GM12891 (cell line): ENCODE data around the gene BCL7B.
"Not testable (repeated sequence)": the region's sequence is repeated elsewhere in the genome, so short reads cannot be mapped to it uniquely, and the experiment has no call there.

Experiments used
- DNase-seq: peaks from one replicate; pipeline ENCODE4 v3.0.0; 2011; ENCODE audit warnings: low spot score; ENCODE audit not compliant: insufficient read length
- FAIRE-seq: peaks from 2 replicates; lab custom pipeline; 2011; peaks lifted over from hg19 to GRCh38; lab: Jason Lieb, UNC
- PAX5 ChIP-seq: IDR thresholded peaks from 2 replicates; pipeline ENCODE4 v1.6.1; 2011; ENCODE audit warnings: low read length, moderate library complexity, mild to moderate bottlenecking; ENCODE audit not compliant: insufficient read depth, severe bottlenecking
- POLR2A ChIP-seq: IDR thresholded peaks from 2 replicates; pipeline ENCODE4 v1.6.1; 2011; ENCODE audit warnings: low read depth, low read length, control low read depth
- POLR2AphosphoS5 ChIP-seq: IDR thresholded peaks from 2 replicates; pipeline ENCODE4 v1.6.1; 2011; ENCODE audit warnings: low read depth, low read length, control low read depth
- POU2F2 ChIP-seq: IDR thresholded peaks from 2 replicates; pipeline ENCODE4 v1.6.1; 2011; ENCODE audit warnings: low read depth, mild to moderate bottlenecking, control low read depth, low read length, moderate library complexity
- SPI1 ChIP-seq: IDR thresholded peaks from 2 replicates; pipeline ENCODE4 v1.6.1; 2011; ENCODE audit warnings: low read depth, low read length, control low read depth
- TAF1 ChIP-seq: IDR thresholded peaks from 2 replicates; pipeline ENCODE4 v1.6.1; 2011; ENCODE audit warnings: low read depth, low read length, control low read depth

Gene BCL7B

DNA sequence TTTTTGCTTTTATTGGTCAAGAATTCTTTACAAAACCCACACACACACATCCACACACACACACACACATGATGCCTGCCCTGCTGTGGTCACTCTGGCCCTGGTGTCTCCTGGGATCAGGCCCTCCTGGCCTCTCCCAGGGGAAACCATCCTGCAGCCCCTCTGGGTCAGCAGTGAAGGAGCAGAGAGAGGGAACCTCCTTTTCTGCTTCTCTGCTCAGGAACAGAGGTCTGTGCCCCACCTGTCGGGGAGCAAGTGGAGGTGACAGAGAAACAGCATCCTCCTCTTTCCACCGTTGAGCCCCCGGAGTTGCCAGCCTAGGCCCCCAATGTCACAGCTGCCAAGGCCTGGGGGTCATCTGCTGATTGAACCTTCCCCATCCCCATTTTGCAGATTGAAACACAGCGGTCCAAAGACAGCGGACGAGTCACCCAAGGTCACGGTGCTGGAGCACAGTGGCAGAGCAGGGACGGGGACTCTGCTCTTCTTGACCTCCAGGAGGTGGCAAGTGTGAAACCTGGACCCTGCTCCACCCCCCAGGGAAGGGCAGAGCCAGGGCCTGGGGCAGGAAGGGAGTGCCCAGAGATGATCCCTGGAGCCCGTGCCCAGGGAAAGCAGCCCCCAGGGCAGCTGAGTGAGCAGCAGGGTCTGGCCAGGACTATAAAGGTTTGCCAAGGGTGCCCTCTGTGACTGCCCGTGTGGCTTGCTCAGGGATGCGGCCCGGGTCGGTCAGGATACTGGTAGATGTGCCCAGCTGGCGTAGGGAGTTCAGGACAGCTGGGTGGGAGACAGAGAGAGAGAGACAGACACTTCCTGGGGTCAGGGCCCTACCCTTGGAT lies 35.9 kb upstream of the BCL7B start:
- no peak for DNase-seq
- no peak for TF ChIP-seq PAX5
- no peak for TF ChIP-seq POLR2AphosphoS5
- TF ChIP-seq POU2F2: no peak
- no peak for TF ChIP-seq POLR2A
- no peak for TF ChIP-seq SPI1
- TF ChIP-seq TAF1: no peak
- FAIRE-seq: no peak

DNA sequence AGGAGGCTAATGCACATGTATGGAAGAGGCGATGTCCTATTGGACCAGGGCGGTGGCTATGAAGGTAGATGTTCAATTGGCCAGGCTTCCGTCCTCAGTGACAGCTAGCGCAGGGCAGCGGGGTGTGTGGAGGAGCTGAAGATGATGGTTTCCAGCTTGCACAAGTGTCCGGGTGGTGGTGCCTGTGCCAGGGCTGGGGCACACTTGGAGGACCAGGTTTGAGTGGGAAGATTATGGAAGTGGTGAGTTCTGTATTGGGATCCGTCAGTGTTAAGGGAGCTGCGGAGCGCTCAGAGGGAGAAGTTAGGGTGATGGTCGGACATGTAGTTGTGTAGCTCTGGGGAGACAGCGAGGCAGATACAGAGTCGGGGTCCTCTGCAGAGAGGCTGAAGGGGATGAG lies 29.4 kb upstream of the BCL7B start:
- DNase-seq (no peak), FAIRE-seq (no peak)
- TF ChIP-seq POLR2A: no peak
- no peak for TF ChIP-seq POU2F2
- TF ChIP-seq SPI1: no peak
- TF ChIP-seq POLR2AphosphoS5: no peak
- no peak for TF ChIP-seq TAF1
- no peak for TF ChIP-seq PAX5

DNA sequence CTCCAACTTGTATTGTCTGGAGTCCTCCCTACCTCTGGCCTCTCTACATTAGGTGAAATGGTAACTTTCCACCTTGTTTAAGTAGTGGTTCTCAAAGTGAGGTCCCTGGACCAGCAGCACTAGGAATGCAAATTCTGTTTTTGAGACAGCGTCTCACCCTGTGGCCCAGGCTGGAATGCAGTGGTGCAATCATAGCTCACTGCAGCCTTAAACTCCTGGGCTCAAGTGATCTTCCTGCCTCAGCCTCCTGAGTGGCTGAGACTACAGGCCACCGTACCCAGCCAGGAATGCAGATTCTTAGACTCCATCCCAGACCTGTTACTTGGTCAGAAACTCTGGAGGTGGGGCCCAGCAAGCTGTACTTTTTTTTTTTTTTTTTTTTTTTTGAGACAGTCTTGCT lies 27.7 kb upstream of the BCL7B start:
- no peak for FAIRE-seq
- DNase-seq: no peak
- TF ChIP-seq TAF1 (no peak), POLR2AphosphoS5 (no peak), POLR2A (no peak), SPI1 (no peak), PAX5 (no peak), POU2F2 (no peak)

DNA sequence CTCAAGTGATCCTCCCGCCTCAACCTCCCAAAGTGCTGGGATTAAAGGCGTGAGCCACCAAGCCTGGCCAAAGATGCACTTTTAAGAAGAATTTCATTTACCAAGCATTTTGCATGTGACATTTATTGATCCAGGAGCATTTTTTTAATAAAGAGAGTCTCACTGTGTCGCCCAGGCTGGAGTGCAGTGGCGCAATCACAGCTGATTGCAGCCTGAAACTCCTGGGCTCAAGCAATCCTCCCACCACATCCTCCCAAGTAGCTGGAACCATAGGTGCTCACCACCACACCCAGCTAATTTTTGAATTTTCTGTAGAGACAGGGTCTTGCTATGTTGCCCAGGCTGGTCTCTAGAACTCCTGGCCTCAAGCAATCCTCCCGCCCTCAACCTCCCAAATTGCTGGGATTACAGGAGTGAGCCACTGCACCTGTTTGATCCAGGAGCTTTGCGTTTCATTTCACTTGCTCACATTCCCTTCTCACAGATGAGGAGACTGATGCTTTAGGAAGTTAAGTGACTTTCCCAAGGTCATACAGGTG lies 25.2 kb upstream of the BCL7B start:
- DNase-seq (no peak), FAIRE-seq (no peak)
- TF ChIP-seq POU2F2 (no peak), POLR2A (no peak), TAF1 (no peak), PAX5 (no peak), POLR2AphosphoS5 (no peak), SPI1 (no peak)

DNA sequence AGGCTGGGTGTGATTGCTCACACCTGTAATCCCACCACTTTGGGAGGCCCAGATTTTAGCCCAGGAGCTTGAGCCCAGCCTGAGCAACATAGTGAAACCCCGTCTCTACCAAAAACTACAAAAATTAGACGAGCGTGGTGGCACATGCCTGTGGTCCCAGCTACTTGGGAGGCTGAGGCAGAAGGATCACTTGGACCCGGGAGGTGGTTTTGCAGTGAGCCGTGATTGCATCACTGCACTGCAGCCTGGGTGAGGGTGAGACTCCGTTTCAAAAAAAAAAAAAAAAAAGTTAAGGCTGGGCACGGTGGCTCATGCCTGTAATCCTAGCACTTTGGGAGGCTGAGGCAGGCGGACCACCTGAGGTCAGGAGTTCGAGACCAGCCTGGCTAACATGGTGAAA lies 23.5 kb upstream of the BCL7B start:
- DNase-seq, FAIRE-seq: not testable (repeated sequence)

DNA sequence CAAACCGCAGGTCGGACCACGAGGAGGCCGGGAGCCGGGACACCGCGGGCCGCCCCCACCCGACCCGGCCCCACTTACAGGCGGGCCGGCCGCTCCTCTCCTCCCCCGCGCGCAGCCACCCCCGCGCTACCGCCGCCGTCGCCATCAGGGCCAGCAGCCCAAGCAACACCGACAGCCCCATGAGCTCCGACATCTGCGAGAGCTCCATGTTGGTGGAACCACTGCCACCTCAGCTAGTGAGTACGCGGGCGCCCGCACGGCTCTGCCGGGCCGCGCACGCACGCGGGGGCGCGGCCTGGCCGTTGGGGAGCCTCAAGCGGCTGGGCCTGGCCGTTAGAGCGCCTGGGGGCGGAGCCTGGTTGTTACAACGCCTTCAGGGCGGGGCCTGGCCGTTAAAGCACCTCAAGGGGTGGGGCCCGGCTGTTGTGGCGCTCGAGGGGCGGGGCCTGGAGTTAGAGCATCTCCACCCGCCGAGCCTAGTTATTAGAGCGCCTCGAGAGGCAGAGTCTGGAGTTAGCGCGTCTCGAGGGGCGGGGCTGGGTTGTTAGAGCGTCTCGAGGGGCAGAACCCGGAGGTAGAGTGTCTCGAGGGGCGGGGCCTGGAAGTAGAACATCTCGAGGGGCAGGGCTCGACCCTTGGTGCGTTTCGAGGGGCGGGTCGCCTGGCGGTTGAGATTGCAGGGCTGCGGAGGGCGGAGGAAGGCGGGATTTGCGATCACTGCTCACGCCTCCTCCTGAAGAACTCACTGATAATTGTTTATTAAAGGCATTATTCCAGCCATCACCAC lies 21.0 kb upstream of the BCL7B start, which contains the start of gene TBL2:
Gene TBL2 (minus strand): TSS at position 238 of the 787 bp plus-strand sequence. CDS start 30 bp downstream, at position 208.
- FAIRE-seq (peak; percentile 93), DNase-seq (peak; percentile 99)
- TF ChIP-seq SPI1: no peak
- TF ChIP-seq POU2F2: peak; percentile 44; the same call in 1 of the 2 replicates
- TF ChIP-seq PAX5: no peak
- TF ChIP-seq POLR2A: peak; percentile 91
- peak; percentile 94 for TF ChIP-seq POLR2AphosphoS5
- TF ChIP-seq TAF1: peak; percentile 94

DNA sequence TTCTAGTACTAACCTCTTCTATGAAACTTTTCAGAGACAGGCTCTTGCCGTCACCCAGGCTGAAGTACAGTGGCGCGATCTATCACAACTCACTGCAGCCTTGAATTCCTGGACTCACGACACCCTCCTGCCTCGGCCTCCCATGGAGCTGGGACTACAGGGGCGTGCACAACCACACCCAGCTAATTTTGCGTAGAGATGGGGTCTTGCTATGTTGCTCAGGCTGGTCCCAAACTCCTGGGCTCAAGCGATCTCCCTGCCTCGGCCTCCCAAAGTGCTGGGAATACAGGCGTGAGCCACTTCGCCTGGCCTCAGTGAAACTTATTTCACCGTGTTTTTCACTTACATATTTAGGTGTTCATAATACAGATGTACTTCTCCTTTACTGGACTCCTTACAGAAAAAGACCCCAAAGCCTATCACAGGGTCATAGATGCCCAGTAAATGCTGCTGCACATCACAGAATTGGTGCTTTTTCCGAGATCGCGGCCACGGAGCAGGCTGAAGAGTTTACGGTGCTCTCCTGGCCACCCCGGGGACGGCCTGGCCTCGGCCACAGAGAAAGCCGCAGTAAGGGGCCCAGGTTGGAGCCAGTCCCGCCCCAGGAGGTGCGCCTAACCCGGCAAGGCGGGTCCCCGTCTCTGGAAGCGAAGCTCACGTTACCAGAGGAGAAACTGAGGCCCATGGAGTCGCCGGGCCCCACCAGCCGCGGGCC lies 20.3 kb upstream of the BCL7B start:
- DNase-seq (no peak), FAIRE-seq (no peak)
- TF ChIP-seq POLR2A (no peak), POU2F2 (no peak), POLR2AphosphoS5 (no peak)

DNA sequence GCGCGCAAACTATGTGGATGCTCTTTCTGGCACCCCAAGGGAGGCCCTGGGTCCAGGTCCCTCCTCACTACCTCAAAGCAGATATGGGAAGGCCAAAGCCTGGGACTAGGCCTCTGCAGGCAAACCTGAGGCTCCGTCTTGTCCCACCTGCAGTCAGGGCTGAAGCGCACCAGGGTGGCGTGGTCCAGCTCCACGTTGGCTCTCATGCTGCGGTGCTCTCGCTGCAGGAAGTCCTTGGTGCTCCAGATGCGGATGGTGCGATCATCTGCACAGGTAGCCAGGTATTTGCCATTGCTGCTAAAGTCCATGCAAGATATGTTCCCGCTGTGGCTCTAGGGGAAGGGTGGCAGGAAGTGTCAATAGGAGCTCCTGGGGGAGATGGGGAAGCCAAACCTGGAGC lies 16.3 kb upstream of the BCL7B start:
- DNase-seq (no peak), FAIRE-seq (no peak)
- TF ChIP-seq POLR2AphosphoS5: no peak
- TF ChIP-seq TAF1: no peak
- TF ChIP-seq POU2F2: no peak
- no peak for TF ChIP-seq SPI1
- TF ChIP-seq POLR2A: no peak
- no peak for TF ChIP-seq PAX5

DNA sequence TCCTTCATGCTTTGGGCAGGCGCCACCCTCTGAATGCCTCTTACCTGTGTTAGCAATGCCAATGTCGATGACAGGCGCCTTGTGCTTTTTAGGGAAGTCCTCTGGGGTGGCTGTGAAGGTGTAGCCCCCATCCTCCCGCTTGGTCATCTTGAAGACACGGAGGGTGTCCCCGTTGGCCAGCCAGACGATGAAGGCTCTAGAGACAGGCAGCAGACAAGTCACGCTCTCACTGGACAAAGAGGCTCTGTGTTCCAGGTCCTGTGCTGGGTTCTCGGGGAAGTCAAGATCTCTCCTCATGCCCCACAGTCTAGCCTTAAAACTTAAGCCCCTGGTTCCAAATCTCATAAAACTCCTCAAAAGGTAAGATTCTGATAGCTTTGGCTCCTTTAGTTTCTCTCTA lies 15.8 kb upstream of the BCL7B start:
- TF ChIP-seq POU2F2: no peak
- TF ChIP-seq POLR2AphosphoS5: no peak
- TF ChIP-seq SPI1: no peak
- TF ChIP-seq PAX5: no peak
- no peak for TF ChIP-seq TAF1
- TF ChIP-seq POLR2A: no peak
- FAIRE-seq (no peak), DNase-seq (no peak)
